LNCaP clone FGC (cell line): ENCODE measurements around the gene PTPRM.

ENCODE experiments used
- DNase-seq: peaks from one replicate; pipeline ENCODE4 v3.0.0-alpha.2; 2011; ENCODE audit warnings: low read depth
- H3K4me3 ChIP-seq: 2 replicates; pipeline ENCODE4 v1.5.1; 2011; ENCODE audit warnings: mild to moderate bottlenecking, low read depth, low read length, control low read depth
- CTCF ChIP-seq: IDR thresholded peaks from 2 replicates; pipeline ENCODE4 v1.5.1; 2012; ENCODE audit warnings: mild to moderate bottlenecking; ENCODE audit not compliant: control insufficient read depth, insufficient read depth; ENCODE audit errors: extremely low read depth

PTPRM gene

GRCh38 chr18:8221452-8221851 is 654.3 kb downstream of the PTPRM start:
- TF ChIP-seq CTCF, result no peak
- H3K4me3 ChIP-seq, result no peak overlapping the region
- DNase-seq, result no peak

DNA sequence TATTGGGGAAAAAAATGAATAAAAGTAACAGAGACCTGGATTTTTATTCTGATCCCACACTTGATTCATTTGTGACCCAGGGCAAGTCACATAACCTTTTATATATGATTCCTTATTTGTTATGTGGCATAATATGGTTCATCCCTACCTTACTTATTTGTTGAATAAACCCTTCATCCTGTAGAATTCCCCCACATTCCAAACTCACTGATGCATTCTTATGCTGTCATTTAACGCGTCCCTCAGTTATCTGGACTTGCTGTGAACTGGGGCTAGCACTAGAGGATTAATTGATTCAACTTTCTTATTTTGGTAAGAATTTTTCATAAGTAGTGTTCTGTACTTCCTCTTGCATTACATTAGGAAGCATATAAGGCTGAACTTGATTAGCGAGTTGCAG is 657.5 kb downstream of the PTPRM start:
- H3K4me3 ChIP-seq, result no peak overlapping the region
- no peak for TF ChIP-seq CTCF

GRCh38 chr18:8229040-8229439 is 661.9 kb downstream of the PTPRM start:
- DNase-seq, result peak; percentile 89
- H3K4me3 ChIP-seq, result no peak overlapping the region
- TF ChIP-seq CTCF, result no peak

More for the DNA sequence above, 657.5 kb downstream of the PTPRM start:
- DNase-seq, result no peak

- no peak for DNase-seq
These were observed 662.7 kb downstream of the PTPRM start for GRCh38 chr18:8229787-8230186.

DNA sequence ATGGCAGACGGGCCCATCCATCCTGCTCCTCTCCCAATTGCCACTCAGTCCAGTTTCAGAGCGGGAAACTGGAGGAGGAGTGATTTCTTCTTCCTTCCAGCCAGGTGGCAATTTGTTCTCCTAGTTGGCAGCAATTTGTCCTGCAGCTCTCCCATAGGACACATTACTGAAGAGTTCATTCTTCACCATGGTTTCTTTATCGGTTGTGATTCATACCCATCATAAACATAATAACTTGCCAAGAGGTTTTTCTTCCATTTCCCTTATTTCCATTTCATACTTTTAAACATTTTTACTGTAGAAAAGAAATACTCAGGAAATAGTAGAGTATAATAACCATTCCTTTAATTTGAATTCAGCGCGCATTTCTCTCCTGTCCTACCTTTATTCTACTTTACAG is 664.2 kb downstream of the PTPRM start:
- no peak for DNase-seq
- no peak for TF ChIP-seq CTCF
- no peak overlapping the region for H3K4me3 ChIP-seq

More at GRCh38 chr18:8229787-8230186, 662.7 kb downstream of the PTPRM start:
- no peak overlapping the region for H3K4me3 ChIP-seq
- no peak for TF ChIP-seq CTCF

GRCh38 chr18:8232791-8233190 is 665.7 kb downstream of the PTPRM start:
- DNase-seq, result peak; percentile 71

More at GRCh38 chr18:8232791-8233190, 665.7 kb downstream of the PTPRM start:
- TF ChIP-seq CTCF, result no peak
- H3K4me3 ChIP-seq, result no peak overlapping the region
